Embryonic facial prominence (tissue), 1 donor: ENCODE measurements around the gene TRIM22.
"Not testable (repeated sequence)": the region's sequence is repeated elsewhere in the genome, so short reads cannot be mapped to it uniquely, and the experiment has no call there.

Source experiments
- DNase-seq: peaks from one replicate; pipeline ENCODE4 v3.0.0-alpha.2; 2016; ENCODE audit errors: extremely low spot score

The TRIM22 gene, protein sequence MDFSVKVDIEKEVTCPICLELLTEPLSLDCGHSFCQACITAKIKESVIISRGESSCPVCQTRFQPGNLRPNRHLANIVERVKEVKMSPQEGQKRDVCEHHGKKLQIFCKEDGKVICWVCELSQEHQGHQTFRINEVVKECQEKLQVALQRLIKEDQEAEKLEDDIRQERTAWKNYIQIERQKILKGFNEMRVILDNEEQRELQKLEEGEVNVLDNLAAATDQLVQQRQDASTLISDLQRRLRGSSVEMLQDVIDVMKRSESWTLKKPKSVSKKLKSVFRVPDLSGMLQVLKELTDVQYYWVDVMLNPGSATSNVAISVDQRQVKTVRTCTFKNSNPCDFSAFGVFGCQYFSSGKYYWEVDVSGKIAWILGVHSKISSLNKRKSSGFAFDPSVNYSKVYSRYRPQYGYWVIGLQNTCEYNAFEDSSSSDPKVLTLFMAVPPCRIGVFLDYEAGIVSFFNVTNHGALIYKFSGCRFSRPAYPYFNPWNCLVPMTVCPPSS

DNA sequence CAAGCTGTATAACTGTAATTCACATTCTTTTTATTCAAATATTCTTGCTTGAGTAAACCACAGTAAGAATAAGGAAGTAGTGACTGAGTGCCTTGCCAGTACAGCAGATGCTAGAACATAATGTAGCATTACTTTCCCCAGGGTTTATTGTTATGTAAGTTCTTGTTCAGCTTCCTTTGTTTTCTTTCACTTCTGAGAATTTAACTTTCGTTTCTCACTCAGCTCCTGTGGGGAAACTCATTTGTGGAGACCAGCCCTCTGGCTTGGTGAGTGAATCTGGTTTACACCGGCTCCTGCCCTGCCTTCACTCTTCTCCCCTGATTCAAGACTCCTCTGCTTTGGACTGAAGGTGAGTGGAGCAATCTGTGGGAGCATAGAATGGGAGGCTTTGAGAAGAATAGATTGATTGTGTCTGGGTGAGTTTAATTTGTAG, at the start of gene TRIM22:
TSS of gene TRIM22 (plus strand) at position 240 of the 433 bp plus-strand sequence. CDS start 6,443 bp downstream, outside the sequence.
- no peak for DNase-seq

DNA sequence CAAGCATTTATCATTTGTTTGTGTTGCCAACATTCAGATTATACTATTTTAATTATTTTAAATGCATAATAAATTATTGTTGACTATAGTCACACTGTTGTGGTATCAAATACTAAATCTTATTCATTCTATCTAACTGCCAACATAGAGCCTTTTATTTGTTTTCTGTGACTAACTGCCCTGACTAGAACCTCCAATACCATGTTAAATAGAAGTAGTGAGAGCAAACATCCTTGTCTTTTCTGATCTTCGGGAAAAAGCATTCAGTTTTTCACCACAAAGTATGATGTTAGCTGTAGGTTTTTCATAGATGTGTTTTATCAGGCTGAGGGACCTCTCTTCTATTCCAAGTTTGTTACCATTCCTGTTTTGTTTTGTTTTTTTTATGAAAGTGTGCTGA, 49.6 kb upstream of the TRIM22 start:
- DNase-seq: no peak

DNA sequence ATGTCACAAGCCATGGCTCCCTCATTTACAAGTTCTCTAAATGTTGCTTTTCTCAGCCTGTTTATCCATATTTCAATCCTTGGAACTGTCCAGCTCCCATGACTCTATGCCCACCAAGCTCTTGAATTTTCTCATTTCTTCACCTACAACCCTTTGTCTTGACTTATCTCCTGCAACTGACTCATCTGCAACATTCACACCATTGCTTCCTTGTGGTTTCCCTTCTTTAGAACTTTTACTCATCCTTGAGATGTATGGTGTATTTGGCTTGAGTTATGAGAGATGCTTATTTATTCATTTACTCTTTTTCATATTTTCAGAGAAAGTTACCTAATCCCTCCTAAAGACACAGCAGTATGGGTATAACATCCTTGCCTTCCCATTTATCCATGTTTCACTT, 46.0 kb upstream of the TRIM22 start:
- DNase-seq: no peak

DNA sequence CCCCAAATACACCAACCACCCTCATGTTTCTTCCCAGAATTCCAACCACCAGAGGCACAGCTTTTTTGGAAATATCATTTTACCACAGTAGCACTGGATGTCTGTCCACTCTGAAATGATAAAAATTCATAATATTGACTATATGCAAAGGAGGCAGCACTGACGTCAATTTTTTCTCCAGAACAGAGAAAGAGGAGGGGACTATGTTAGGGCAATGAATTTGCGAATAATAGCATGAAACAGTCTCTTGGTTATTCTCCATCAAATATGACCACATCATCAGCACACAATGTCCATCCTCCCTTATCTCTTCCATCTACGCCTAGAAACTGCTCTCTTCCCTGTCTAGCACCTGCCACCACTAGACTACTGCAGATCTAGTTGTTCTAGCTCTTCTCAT, 43.5 kb upstream of the TRIM22 start:
- DNase-seq: no peak

DNA sequence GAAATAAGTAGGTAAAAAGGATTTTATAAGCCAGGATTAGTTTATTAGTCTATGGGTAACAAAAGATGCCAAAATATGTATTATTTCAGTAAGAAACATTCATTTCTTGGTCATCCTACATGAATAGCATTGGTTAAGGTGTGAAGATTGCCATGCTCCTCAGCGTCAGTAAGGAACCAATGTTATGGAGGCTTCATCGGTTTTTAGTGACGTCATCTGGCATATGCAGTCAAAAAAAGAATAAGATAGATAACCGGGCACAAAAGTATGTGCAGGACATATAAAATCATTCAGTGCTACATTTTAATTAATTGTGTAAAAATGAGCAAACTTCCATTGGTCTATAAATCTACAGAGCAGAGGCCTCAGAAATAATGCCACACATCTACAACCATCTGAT, 34.1 kb upstream of the TRIM22 start:
- DNase-seq: no peak

DNA sequence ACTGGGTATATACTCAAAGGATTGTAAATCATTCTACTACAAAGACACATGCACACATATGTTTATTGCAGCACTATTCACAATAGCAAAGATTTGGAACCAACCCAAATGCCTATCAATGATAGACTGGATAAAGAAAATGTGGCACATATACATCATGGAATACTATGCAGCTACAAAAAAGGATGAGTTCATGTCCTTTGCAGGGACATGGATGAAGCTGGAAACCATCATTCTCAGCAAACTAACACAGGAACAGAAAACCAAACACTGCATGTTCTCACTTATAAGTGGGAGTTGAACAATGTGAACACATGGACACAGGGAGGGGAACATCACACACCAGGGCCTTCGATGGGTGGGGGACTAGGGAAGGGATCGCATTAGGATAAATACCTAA, 32.6 kb upstream of the TRIM22 start:
- DNase-seq: not testable (repeated sequence)

DNA sequence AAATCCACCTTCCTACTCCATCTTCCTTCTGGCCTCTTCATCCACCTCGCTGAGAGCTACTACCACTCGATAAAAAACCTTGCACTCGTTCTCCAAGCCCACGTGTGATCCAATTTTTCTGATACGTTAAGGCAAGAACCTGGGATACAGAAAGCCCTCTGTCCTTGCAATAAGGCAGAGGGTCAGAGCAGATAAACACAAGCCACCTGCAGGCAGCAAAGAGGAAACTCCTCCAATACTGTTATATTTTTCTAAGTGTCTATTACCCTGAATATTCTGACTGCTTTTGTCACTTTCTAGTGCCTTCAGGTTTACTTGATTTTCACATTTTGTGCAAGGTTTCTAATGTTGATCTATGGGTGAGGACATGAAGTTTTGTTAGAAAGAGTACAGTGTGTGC, 31.3 kb upstream of the TRIM22 start:
- no peak for DNase-seq

DNA sequence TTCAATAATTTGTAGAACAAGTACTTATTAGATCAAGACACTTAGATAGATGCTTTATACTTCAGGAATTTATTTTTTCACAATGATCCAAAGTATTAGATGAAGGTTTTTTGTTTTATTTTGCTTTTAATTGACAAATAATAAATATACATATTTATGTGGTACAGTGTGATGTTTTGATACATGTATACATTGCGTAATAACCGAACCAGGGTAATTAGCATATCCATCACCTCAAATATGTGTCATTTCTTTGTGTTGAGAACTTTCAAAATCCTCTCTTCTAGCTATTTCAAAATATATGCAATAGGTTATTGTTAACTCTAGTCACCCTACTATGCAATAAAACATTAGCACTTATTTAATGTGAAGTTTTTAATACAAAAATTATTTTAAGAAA, 26.1 kb upstream of the TRIM22 start:
- DNase-seq: no peak

DNA sequence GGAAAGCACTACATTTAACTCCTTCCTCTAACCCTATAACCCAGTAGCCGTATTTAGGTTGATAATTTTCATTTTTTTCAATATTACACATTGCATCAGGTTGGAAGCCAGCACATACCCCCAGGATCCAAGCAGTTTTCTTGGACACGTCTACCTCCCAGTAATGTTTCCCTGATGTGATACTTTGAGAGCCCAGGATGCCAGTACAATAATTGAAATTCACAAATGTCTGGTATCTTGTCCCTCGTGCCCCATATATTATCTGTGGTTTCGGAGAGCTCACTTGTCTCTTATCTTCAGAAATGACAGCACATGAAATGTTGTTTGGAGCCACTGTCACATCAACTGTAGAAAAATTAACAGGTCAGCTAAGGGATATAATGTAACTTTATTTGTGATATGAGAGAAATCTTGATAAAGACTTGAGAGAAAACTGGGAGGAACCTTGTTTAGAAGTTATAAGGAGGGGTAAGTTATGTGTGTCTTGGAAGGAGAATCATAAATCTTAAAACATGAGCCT, 24.5 kb upstream of the TRIM22 start:
- no peak for DNase-seq

DNA sequence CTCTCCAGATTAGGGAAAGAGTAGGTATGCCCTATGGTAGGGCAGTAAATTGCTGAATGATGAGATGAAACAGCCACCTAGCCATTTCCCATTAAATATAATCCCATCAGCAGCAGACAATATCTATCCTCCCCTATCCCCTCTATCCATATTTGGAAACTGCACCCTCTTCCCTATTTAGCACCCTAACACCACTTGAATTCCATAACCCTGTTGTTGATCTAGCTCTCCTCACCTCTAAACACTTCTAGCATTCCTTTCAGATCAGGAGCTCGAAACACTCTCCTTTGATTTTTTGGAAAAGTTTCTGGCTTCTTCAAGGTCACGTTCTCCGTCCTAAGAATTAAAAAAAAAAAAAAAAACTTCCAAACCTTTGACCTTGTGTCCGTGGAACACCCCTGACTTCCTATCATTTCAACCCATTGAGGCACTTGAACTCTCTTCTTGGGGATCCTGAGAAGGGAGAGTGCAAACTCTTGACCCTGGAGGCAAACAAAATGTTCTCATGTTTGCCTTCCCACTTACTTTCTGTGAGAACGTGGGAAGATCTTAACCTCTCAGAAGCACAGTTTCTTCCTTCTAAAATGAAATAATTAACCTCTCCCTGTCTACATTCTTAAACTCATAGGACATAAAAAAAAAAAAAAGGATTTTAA, 23.7 kb upstream of the TRIM22 start:
- DNase-seq: no peak

DNA sequence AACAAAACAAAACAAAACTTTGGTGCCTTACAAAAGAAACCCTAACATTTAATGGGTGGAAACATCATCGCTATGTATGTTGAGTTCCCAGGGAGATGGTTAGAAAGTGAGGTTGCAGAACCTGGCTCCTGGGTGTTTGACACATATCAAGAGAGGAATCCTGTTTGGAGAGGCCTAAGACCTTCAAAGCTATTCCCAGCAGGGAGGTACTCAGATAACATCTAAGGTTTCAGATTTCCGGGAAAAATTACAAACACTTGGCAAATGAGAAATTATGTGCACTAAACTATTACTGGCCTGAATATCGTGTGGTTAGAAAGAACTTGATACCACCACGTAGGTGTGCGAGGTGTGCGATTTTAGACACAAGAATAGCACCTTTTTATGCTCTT, 23.2 kb upstream of the TRIM22 start:
- DNase-seq: no peak

DNA sequence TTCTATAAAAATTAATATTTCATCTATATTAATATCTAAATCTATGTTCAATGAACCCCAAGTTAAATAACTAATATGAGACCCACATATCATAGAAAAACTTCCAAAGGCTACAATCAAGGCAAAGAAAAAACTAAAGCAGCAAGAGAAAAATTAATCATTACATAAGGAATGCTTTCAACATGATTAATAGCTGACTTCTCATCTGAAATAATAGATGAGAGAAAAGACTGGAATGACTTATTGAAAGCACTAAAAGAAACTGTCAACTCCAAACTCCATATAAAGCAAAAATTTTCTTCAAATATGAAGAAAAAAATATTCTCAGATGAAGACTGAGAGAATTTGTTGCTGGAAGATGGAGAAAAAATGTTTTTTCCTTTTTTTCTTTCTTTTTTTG, 17.8 kb upstream of the TRIM22 start:
- no peak for DNase-seq

DNA sequence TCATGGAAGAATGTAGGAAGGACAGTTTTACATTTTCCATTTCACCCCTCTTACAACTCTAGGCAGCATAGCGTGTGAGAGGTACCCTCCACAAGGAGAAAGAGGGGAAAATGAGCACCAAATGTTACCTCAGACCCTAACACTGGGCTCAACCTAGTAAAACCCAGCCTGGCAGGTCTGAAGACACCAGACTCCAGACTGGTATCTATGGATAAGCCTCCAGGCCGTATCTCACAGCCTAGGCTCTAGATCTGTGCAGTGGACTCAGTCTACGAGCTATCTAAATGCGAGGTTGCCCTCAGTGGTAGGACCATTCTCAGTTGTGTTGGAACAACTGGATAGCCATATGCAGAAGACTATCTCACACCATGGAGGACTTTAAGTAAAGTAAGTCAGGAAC, 15.2 kb upstream of the TRIM22 start:
- no peak for DNase-seq

DNA sequence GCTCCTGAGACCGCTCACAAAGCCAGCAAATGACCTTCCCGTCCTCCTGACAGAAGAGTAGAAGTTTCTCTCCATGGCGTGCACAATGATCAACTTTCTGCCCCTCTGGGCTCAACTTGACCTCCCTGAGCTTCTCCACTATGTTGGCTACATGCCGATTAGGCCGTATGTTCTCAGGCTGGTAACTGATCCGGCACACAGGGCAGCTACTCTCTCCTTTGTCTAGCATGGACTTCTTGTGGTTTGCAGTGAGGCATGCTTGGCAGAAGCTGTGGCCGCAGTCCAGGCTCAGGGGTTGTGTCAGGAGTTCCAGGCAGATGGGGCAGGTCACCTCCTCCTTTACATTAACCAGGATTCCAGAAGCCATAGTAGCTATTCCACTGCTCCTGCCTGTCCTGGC, 9.8 kb upstream of the TRIM22 start:
- no peak for DNase-seq

DNA sequence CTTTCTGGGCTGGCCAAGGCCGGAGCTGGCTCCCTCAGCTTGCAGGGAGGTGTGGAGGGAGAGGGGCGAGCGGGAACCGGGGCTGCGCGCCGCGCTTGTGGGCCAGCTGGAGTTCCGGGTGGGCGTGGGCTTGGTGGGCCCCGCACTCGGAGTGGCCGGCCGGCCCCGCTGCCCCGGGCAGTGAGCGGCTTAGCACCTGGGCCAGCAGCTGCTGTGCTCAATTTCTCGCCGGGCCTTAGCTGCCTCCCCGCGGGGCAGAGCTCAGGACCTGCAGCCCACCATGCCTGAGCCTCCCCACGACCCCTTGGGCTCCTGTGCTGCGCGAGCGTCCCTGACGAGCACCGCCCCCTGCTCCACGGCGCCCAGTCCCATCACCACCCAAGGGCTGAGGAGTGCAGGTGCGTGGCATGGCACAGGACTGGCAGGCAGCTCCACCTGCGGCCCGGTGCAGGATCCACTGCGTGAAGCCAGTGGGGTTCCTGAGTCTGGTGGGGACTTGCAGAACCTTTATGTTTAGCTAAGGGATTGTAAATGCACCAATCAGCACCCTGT, 6.6 kb upstream of the TRIM22 start:
- not testable (repeated sequence) for DNase-seq

DNA sequence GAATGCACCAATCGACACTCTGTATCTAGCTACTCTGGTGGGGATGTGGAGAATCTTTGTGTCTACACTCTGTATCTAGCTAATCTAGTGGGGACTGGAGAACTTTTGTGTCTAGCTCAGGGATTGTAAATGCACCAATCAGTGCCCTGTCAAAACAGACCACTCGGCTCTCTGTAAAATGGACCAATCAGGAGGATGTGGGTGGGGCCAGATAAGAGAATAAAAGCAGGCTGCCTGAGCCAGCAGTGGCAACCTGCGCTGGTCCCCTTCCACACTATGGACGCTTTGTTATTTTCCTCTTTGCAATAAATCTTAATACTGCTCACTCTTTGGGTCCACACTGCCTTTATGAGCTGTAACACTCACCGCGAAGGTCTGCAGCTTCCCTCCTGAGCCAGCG, 6.0 kb upstream of the TRIM22 start:
- not testable (repeated sequence) for DNase-seq

DNA sequence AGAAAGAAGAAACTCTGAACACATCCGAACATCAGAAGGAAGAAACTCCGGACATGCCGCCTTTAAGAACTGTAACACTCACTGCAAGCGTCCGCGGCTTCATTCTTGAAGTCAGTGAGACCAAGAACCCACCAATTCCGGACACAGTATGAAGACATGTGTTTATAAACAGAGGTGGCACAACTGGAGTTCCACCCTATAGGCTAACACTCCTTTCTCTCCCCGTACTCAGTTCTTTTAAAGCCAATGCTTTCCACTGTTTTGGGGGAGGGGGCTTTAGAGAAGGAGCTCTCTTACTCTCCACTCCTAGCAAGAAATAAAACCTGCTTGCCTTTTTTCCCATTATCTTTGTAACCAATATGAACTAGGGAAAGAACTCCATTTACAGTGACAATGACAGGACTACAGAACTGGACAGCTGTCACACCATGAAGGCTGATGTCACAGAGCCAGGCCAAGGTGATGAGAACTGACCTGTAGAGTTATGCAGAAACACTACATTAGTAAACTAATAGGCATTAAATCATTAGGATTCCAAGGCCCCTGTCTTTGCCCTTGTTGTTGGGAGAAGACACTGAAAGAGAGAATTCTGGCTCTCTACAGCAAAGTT, 5.4 kb upstream of the TRIM22 start:
- no peak for DNase-seq

DNA sequence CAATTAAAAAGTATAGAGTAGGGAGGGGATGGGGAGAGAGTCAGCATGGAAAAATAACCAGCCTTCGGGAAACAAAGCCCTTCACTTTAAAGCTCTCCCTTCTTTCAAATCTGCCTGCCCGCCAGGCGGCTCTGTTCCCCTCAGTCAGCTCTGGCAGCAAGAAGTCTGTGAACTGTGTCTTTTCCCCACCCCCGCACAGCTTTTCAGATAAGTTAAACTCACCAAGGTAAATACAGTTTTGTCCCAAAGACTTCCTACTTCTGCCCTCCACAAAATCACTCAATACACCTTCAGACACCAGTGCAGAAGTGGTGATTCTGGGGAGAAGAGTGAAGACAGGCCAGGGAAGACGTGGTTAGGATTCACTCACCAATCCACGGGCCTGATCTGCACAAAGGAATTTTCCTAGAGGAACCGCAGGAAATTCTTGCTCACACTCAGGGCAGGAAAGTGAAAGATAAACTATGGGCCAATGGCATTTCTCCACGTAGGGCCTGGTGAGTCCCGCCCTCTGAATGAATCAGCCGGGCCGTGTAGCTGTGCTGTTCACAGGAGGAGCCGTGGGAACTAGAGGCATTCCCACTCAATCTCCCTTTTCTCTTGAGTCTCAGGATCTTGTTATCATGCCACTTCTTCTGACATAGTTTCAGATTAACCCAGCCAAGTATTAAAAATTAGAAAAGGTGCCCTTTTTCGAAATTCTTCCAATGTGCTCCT, 4.8 kb upstream of the TRIM22 start, which contains the start of gene TRIM5:
TSS of gene TRIM5 (minus strand) at position 429 of the 717 bp plus-strand sequence. CDS start 4,897 bp downstream, outside the sequence.
- peak; percentile 89 for DNase-seq

DNA sequence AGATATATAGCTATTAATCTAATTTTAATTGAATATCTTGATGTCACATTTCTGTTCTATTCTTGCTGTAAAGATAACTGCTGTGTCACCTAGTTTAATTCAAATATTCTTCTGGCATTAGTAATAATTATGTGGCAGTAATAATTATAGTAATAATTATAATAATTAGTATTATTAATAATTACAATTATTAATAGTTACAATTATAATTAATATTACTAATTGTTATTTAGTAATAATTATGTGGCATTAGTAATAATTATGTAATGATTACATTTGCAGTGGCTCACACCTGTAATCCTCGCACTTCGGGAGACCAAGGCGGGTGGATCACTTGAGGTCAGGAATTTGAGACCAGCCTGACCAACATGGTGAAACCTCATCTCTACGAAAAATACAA, 3.2 kb upstream of the TRIM22 start:
- DNase-seq: no peak

DNA sequence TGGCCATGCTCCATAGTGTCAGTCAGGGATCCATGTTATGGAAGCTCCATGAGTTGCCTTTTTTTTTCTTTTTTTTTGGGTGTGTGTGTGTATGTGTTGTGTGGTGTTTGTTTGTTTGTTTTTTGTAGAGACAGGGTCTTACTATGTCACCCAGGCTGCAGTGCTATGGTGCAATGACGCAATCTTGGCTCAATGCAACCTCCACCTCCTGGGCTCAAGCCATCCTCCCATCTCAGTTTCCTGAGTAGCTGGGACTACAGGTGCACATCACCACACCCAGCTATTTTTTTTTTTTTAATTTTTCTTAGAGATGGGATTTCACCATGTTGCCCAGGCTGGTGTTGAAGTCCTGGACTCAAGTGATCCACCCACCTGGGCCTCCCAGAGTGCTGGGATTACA, 1.1 kb upstream of the TRIM22 start:
- DNase-seq: no peak

DNA sequence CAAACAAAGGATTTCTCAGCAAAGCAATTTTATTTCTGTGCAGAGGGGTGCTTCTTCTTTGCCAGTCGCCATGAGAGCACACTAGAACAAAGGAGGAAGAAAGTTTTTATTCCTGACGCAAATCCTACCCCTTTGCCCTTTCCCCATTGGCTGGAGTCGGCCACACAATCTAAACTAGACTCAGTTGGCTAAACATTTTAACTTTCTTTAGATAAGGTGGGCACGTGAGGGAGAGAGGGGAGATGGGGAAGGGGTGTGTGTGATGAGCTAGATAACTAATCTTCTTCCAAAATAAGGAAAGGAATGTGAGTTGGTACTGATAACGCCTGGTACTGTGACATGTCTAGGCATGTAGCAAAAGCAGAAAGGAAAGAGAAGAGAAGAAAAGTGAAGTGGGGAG, 626 bp downstream of the TRIM22 start:
- no peak for DNase-seq
